Keratinocyte (primary cell): ENCODE data around the gene PPM1H. TPM values are rescaled to one million over a fixed set of nuclear protein-coding genes. Genes with fewer than 3 reads are reported as not detected.

Experiments used
- DNase-seq: peaks from one replicate; pipeline ENCODE4 v3.0.0-alpha.2; 2011; ENCODE audit warnings: low read depth, missing footprints, low spot score
- FAIRE-seq: peaks from 2 replicates; lab custom pipeline; 2011; peaks lifted over from hg19 to GRCh38; lab: Jason Lieb, UNC
- H2AFZ ChIP-seq: 2 replicates; pipeline ENCODE4 v1.6.0; 2012; ENCODE audit warnings: low read length, control low read depth, inconsistent platforms; ENCODE audit not compliant: control insufficient read depth
- H3K27ac ChIP-seq: 2 replicates; pipeline ENCODE4 v1.5.1; 2011; ENCODE audit warnings: low read length; ENCODE audit not compliant: control insufficient read depth, insufficient read depth
- H3K27me3 ChIP-seq: 3 replicates; pipeline ENCODE4 v1.6.0; 2011; ENCODE audit warnings: low read length; ENCODE audit not compliant: control insufficient read depth, insufficient read depth; ENCODE audit errors: extremely low read depth
- H3K36me3 ChIP-seq, 2 experiments: 2 replicates in 1 of 2; 3 replicates in 1 of 2; pipeline ENCODE4 v1.5.1; 2011; ENCODE audit warnings: low read length in 2 of 2, mild to moderate bottlenecking in 1 of 2; ENCODE audit not compliant: control insufficient read depth in 2 of 2, insufficient read depth in 2 of 2; ENCODE audit errors: extremely low read depth in 1 of 2
- H3K4me1 ChIP-seq: 3 replicates; pipeline ENCODE4 v1.5.1; 2011; ENCODE audit warnings: low read length; ENCODE audit not compliant: control insufficient read depth, insufficient read depth; ENCODE audit errors: extremely low read depth
- H3K4me2 ChIP-seq: 3 replicates; pipeline ENCODE4 v1.6.0; 2011; ENCODE audit warnings: low read depth, low read length; ENCODE audit not compliant: control insufficient read depth, insufficient read depth; ENCODE audit errors: extremely low read depth
- H3K4me3 ChIP-seq, 3 experiments: fragments of 200-600 bp in 1 of 3; sonication (generic) in 1 of 3; 2 replicates in 2 of 3; 3 replicates in 1 of 3; pipeline ENCODE4 v1.5.1; 2011 to 2016; ENCODE audit warnings: low read length in 3 of 3, mild to moderate bottlenecking in 3 of 3, control low read depth in 2 of 3, inconsistent platforms in 1 of 3, low read depth in 1 of 3, mixed read lengths in 1 of 3, mixed run types in 1 of 3, moderate library complexity in 1 of 3; ENCODE audit not compliant: control insufficient read depth in 2 of 3, insufficient read depth in 2 of 3; ENCODE audit errors: extremely low read depth in 1 of 3
- H3K79me2 ChIP-seq: 2 replicates; pipeline ENCODE4 v1.6.0; 2012; ENCODE audit warnings: low read length; ENCODE audit not compliant: control insufficient read depth, insufficient read depth
- H3K9ac ChIP-seq: 3 replicates; pipeline ENCODE4 v1.6.0; 2011; ENCODE audit warnings: low read length; ENCODE audit not compliant: control insufficient read depth, insufficient read depth; ENCODE audit errors: extremely low read depth
- H3K9me1 ChIP-seq: 3 replicates; pipeline ENCODE4 v1.6.0; 2011; ENCODE audit warnings: low read length; ENCODE audit not compliant: control insufficient read depth, insufficient read depth; ENCODE audit errors: extremely low read depth
- H3K9me3 ChIP-seq: 2 replicates; pipeline ENCODE4 v1.5.1; 2012; ENCODE audit warnings: low read depth, low read length; ENCODE audit not compliant: control insufficient read depth
- H4K20me1 ChIP-seq: 3 replicates; pipeline ENCODE4 v1.6.0; 2011; ENCODE audit warnings: low read length; ENCODE audit not compliant: control insufficient read depth, insufficient read depth; ENCODE audit errors: extremely low read depth
- CTCF ChIP-seq, 3 experiments: IDR thresholded peaks in 1 of 3; conservative IDR thresholded peaks in 1 of 3; optimal IDR thresholded peaks in 1 of 3; 2 replicates in 2 of 3; 3 replicates in 1 of 3; pipeline versions ENCODE3 to v1.5.1; 2011; ENCODE audit warnings: low read length in 3 of 3, mild to moderate bottlenecking in 3 of 3, moderate library complexity in 2 of 3, control low read depth in 1 of 3, inconsistent platforms in 1 of 3; ENCODE audit not compliant: insufficient read depth in 2 of 3; ENCODE audit errors: extremely low read depth in 1 of 3
- EZH2 ChIP-seq: IDR thresholded peaks from one replicate; pipeline ENCODE4 v1.6.1; 2012; ENCODE audit warnings: inconsistent platforms, mild to moderate bottlenecking, low read length, moderate library complexity
- dilution Hi-C: fragments of 300-500 bp; cut with MboI; formaldehyde crosslinking; loops from one replicate; pipeline ENCODE4 v1.7.0; 2020; ENCODE audit warnings: low sequenced_read_pairs; ENCODE audit not compliant: extremely low pct_ligation_motif_present
- polyA plus RNA-seq, 5 experiments: library from polyadenylated mRNA; depleted of rRNA in 3 of 5; stranded (reverse) in 3 of 5; stranded (forward) in 1 of 5; unstranded in 1 of 5; fragments of >200 nt; gene quantifications; 1 replicate in 1 of 5; 2 replicates in 3 of 5; 3 replicates in 1 of 5; pipeline versions ENCODE4 v1.2.1 to v1.2.3, GENCODE V29; 2011 to 2012; ENCODE audit warnings: missing spikeins in 2 of 5, low read depth in 1 of 5, low replicate concordance in 1 of 5

Gene PPM1H
- polyA plus RNA-seq, 1 donor (not counting 4 experiments of a cell fraction or from before 2014, with no cell fraction given), result 0.09 TPM

DNA sequence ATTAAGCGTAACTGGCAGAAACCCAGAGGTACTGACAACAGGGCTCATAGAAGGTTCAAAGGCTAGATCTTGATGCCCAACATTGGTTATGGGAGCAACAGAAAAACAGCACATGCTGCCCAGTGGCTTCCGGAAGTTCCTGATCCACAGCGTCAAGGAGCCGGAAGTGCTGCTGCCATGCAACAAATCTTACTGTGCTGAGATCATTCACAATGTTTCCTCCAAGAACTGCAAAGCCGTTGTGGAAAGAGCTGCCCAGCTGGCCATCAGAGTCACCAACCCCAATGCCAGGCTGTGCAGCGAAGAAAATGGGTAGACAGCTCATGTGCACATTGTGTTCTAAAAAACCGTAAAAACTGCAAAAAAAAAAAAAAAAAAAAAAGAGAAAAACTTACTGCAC lies 276.0 kb downstream of the PPM1H start:
- dilution Hi-C loops, result no loop called here
- H3K27me3 ChIP-seq, result no peaks in the 10 kb centered on the region
- no peaks in the 10 kb centered on the region for H3K36me3 ChIP-seq
- no peak overlapping the region for H2AFZ ChIP-seq
- no peak overlapping the region for H3K4me3 ChIP-seq
- no peaks in the 10 kb centered on the region for H3K9me3 ChIP-seq
- no peak overlapping the region for H3K4me2 ChIP-seq
- no peaks in the 10 kb centered on the region for H3K9me1 ChIP-seq
- H4K20me1 ChIP-seq, result no peaks in the 10 kb centered on the region
- TF ChIP-seq EZH2 (no peak), CTCF (optimal IDR thresholded peaks at IDR 0.05 in 1 of 3, IDR thresholded peaks at IDR 0.05 in 1 of 3, conservative IDR thresholded peaks at IDR 0.05 in 1 of 3; ENCODE audit: extremely low read depth in 1 of 3, insufficient read depth in 2 of 3, low read length in 3 of 3) (no peak)
- H3K79me2 ChIP-seq, result no peaks in the 10 kb centered on the region
- no peak overlapping the region for H3K9ac ChIP-seq
- DNase-seq (no peak), FAIRE-seq (no peak)
- H3K4me1 ChIP-seq, result peaks cover 7% of the 10 kb centered on the region
- H3K27ac ChIP-seq, result no peak overlapping the region

DNA sequence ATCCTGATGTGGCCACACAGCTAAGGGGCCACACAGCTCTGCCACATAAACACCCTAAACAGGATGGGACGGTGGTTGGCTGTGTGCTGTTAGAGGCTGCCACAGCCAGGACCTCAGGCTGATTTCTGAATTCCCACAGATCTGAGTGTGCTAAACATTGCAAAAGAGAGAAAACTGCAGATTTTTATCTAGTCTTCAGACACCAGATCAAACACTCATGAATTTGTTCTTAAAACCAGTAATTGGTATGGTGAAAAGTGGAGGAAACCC lies 277.7 kb downstream of the PPM1H start:
- dilution Hi-C loops, result no loop called here
- no peaks in the 10 kb centered on the region for H3K9me3 ChIP-seq
- DNase-seq, result no peak
- no peaks in the 10 kb centered on the region for H3K79me2 ChIP-seq
- no peak overlapping the region for H2AFZ ChIP-seq
- H3K27me3 ChIP-seq, result no peaks in the 10 kb centered on the region
- no peaks in the 10 kb centered on the region for H4K20me1 ChIP-seq
- H3K4me3 ChIP-seq, result no peak overlapping the region
- no peaks in the 10 kb centered on the region for H3K36me3 ChIP-seq
- peaks cover 7% of the 10 kb centered on the region for H3K4me1 ChIP-seq
- TF ChIP-seq EZH2, result no peak
- TF ChIP-seq CTCF (optimal IDR thresholded peaks at IDR 0.05 in 1 of 3, IDR thresholded peaks at IDR 0.05 in 1 of 3, conservative IDR thresholded peaks at IDR 0.05 in 1 of 3; ENCODE audit: extremely low read depth in 1 of 3, insufficient read depth in 2 of 3, low read length in 3 of 3), result no peak
- FAIRE-seq, result no peak
- no peaks in the 10 kb centered on the region for H3K9me1 ChIP-seq
- H3K27ac ChIP-seq, result no peak overlapping the region
- H3K9ac ChIP-seq, result no peak overlapping the region
- H3K4me2 ChIP-seq, result no peak overlapping the region
